RWPE1 (cell line): ENCODE results near the gene MYBPC1.
"Not testable (repeated sequence)": the region's sequence is repeated elsewhere in the genome, so short reads cannot be mapped to it uniquely, and the experiment has no call there.

Source experiments
- CTCF ChIA-PET: fragments of 350-600 bp; sonication (Branson Sonifier 250); formaldehyde crosslinking; extraction: SDS; loops from one replicate; lab custom pipeline; 2021; lab: Yijun Ruan, JAX
- POLR2A ChIA-PET: fragments of 400-600 bp; formaldehyde crosslinking; extraction: SDS; loops from one replicate; lab custom pipeline; 2020; ENCODE audit warnings: antibody characterized with exemption; ENCODE audit not compliant: low non-redundant PET; lab: Yijun Ruan, JAX
- DNase-seq: peaks from one replicate; pipeline ENCODE4 v3.0.0; 2012; ENCODE audit warnings: low spot score
- H3K27ac ChIP-seq: fragments of 450-650 bp; 2 replicates; pipeline ENCODE4 v1.5.1; 2017
- CTCF ChIP-seq: fragments of 450-650 bp; conservative IDR thresholded peaks from 2 replicates; pipeline ENCODE4 v1.5.1; 2017; ENCODE audit warnings: low read depth, mild to moderate bottlenecking

The MYBPC1 gene

GRCh38 chr12:101594700-101595099, at the start of gene MYBPC1:
MYBPC1 (plus strand) TSS chr12:101594971; CDS start chr12:101595071, 100 bp downstream.
- no peak for TF ChIP-seq CTCF
- no peak for DNase-seq
- POLR2A ChIA-PET, result no interaction called here
- no peak within 1 kb of the TSS for H3K27ac ChIP-seq
- CTCF ChIA-PET, result no interaction called here

DNA sequence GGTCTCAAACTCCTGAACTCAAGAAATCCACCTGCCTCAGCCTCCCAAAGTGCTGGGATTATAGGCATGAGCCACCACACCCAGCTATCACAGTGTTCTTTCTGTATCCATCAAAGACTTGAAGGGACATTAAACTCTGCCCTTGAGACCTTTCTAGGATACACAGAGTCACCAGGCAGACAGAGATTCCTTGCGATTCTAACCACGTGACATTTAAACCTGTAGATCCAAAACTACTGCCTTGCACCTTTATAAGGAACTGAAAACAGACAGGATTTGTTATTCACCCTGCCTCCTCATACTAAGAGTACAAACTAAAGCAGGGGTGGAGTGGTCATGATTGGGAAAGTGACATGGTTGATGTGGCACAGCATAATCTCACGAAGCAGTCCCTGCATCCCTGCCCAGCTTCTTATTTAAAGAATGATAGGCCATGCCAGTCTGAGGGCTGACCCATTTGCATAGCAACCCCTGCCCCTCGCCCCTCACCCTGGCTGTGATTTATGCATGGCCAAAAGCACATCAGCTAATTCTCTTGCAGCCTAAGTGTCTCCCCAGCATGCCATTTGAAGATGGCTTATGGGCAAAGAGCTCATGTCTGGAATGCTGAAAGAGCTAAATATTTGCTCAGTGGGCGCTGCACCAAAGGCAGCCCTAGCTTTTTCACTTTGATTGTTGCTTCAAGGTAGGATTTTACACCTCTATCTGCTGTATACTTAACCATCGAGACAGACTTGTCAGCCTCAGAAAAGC, 43.2 kb upstream of the MYBPC1 start:
- H3K27ac ChIP-seq, result no peak overlapping the region
- CTCF ChIA-PET, result no interaction called here
- no peak for TF ChIP-seq CTCF
- no peak for DNase-seq
- POLR2A ChIA-PET, result no interaction called here

GRCh38 chr12:101552277-101552676, 42.5 kb upstream of the MYBPC1 start:
- CTCF ChIA-PET, result no interaction called here
- POLR2A ChIA-PET, result no interaction called here
- no peak for TF ChIP-seq CTCF
- peak; percentile 13 for DNase-seq
- H3K27ac ChIP-seq, result no peak overlapping the region

GRCh38 chr12:101557094-101557493, 37.7 kb upstream of the MYBPC1 start:
- no peak for TF ChIP-seq CTCF
- POLR2A ChIA-PET, result no interaction called here

DNA sequence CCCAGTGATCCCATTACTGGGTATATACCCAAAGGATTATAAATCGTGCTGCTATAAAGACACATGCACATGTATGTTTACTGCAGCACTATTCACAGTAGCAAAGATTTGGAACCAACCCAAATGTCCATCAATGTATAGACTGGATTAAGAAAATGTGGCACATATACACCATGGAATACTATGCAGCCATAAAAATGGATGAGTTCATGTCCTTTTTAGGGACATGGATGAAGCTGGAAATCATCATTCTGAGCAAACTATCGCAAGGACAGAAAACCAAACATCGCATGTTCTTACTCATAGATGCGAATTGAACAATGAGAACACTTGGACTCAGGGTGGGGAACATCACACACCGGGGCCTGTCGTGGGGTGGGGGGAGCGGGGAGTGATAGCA, 36.0 kb upstream of the MYBPC1 start:
- CTCF ChIA-PET, H3K27ac ChIP-seq, POLR2A ChIA-PET, DNase-seq: not testable (repeated sequence)

More at GRCh38 chr12:101557094-101557493, 37.7 kb upstream of the MYBPC1 start:
- no peak overlapping the region for H3K27ac ChIP-seq
- no peak for DNase-seq
- CTCF ChIA-PET, result no interaction called here

GRCh38 chr12:101563212-101563611, 31.6 kb upstream of the MYBPC1 start:
- DNase-seq, result no peak
- H3K27ac ChIP-seq, result no peak overlapping the region
- TF ChIP-seq CTCF, result no peak
- POLR2A ChIA-PET, result no interaction called here
- CTCF ChIA-PET, result interaction anchor here (1.1 kb wide), 1 partner anchor 149 kb away, joined by 3 read pairs; no protein-coding TSS in a partner anchor

- H3K27ac ChIP-seq, result no peak overlapping the region
- POLR2A ChIA-PET, result no interaction called here
- no peak for DNase-seq
- CTCF ChIA-PET, result no interaction called here
- no peak for TF ChIP-seq CTCF
Observed at GRCh38 chr12:101564912-101565311, 29.9 kb upstream of the MYBPC1 start.
